ENCODE results near the gene MMP25.

GRCh38 chr16:3065069-3065741 is 18.8 kb downstream of the MMP25 start, which contains the start of gene IL32:
- TF ChIP-seq ETV6 (conservative IDR thresholded peaks at IDR 0.05 in 1 of 2, IDR thresholded peaks at IDR 0.05 in 1 of 2; ENCODE audit: borderline replicate concordance in 1 of 2, low read depth in 1 of 2) (no peak), EZH2 (IDR thresholded peaks at IDR 0.05; ENCODE audit: borderline replicate concordance, control insufficient read depth, low read depth, low read length) (no peak), CBX5 (IDR thresholded peaks at IDR 0.05; ENCODE audit: low read depth) (no peak), MAX (IDR thresholded peaks at IDR 0.05; ENCODE audit: low read depth, low read length) (no peak; the same call in 1 of the 2 replicates), MXI1 (IDR thresholded peaks at IDR 0.05; ENCODE audit: low read depth, low read length) (no peak)
- TF ChIP-seq, protein P1, sequence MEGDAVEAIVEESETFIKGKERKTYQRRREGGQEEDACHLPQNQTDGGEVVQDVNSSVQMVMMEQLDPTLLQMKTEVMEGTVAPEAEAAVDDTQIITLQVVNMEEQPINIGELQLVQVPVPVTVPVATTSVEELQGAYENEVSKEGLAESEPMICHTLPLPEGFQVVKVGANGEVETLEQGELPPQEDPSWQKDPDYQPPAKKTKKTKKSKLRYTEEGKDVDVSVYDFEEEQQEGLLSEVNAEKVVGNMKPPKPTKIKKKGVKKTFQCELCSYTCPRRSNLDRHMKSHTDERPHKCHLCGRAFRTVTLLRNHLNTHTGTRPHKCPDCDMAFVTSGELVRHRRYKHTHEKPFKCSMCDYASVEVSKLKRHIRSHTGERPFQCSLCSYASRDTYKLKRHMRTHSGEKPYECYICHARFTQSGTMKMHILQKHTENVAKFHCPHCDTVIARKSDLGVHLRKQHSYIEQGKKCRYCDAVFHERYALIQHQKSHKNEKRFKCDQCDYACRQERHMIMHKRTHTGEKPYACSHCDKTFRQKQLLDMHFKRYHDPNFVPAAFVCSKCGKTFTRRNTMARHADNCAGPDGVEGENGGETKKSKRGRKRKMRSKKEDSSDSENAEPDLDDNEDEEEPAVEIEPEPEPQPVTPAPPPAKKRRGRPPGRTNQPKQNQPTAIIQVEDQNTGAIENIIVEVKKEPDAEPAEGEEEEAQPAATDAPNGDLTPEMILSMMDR (IDR thresholded peaks at IDR 0.05 in 2 of 3, conservative IDR thresholded peaks at IDR 0.05 in 1 of 3; ENCODE audit: control insufficient read depth in 2 of 3, extremely low read depth in 1 of 3, insufficient read depth in 1 of 3, low read depth in 3 of 3, low read length in 3 of 3) = no peak
